ENCODE measurements around the gene TRNP1.

TRNP1 gene

GRCh38 chr1:26972390-26972789 is 21.1 kb upstream of the TRNP1 start:
- no peak for TF ChIP-seq CTCF (IDR thresholded peaks at IDR 0.05; ENCODE audit: borderline replicate concordance, insufficient read depth, low read depth, low read length)
- H3K4me3 ChIP-seq (ENCODE audit: low read depth, low read length): no peak overlapping the region

DNA sequence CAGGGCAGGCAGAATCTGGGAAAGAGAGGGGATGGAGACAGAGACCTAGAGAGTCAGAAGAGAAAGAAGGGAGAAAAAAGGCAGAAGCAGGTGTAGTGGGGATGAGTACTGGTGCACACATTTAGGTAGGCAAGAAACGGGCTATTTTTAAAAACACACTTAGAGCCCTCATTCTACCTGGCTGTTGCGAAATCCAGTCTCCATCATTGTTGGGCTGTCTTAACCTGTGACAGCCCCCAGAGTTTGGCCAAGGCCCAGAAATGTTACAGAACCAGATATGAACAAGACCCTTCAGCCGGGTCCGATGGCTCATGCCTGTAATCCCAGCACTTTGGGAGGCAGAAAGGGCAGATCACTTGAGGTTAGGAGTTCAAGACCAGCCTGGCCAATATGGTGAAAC is 20.7 kb upstream of the TRNP1 start:
- no peak overlapping the region for H3K4me3 ChIP-seq (ENCODE audit: low read depth, low read length)
- no peak for TF ChIP-seq CTCF (IDR thresholded peaks at IDR 0.05; ENCODE audit: borderline replicate concordance, insufficient read depth, low read depth, low read length)

DNA sequence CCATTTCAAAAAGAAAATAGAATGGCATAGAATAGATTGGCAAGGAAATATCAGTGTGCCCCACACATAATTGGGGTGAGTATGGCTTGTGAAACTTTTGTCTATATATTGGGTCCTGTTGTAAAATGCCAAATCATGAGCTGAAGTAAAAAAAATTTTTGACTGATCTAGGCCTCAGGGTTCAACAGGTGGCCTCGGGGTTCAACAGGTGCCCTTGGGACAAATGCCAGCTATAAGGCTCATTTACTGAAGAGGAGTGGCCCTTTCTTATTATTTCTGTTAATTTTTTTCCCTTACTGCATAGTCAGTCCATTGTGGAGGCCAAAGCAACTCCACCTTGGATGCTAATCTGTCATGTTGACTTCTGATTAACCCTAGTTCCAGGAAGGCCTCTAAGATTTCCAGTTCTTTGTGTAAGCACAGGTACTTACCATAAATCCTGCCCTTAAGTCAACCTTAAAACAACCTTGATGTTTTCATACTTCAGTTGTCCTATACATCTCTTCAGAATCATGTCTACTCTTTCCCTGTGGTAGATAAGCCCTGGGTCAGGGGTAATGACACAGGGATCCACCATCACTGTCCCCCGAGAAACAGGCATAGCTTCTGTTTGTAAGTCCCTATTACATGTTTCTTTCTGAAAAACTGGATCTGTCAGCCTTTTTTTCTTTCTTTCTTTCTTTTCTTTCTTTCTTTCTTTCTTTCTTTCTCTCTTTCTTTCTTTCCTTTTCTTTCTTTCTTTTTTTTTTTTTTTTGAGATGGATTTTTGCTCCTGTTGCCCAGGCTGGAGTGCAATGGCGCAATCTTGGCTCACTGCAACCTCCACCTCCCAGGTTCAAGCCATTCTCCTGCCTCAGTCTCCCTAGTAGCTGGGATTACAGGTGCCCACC is 16.6 kb upstream of the TRNP1 start:
- no peak for TF ChIP-seq CTCF (IDR thresholded peaks at IDR 0.05; ENCODE audit: borderline replicate concordance, insufficient read depth, low read depth, low read length)
- no peak overlapping the region for H3K4me3 ChIP-seq (ENCODE audit: low read depth, low read length)

GRCh38 chr1:26978901-26979300 is 14.6 kb upstream of the TRNP1 start:
- no peak overlapping the region for H3K4me3 ChIP-seq (ENCODE audit: low read depth, low read length)
- TF ChIP-seq CTCF (IDR thresholded peaks at IDR 0.05; ENCODE audit: borderline replicate concordance, insufficient read depth, low read depth, low read length): no peak

GRCh38 chr1:26981146-26981846 is 12.2 kb upstream of the TRNP1 start:
- TF ChIP-seq CTCF (IDR thresholded peaks at IDR 0.05; ENCODE audit: borderline replicate concordance, insufficient read depth, low read depth, low read length): no peak
- no peak overlapping the region for H3K4me3 ChIP-seq (ENCODE audit: low read depth, low read length)

- no peak overlapping the region for H3K4me3 ChIP-seq (ENCODE audit: low read depth, low read length)
- no peak for TF ChIP-seq CTCF (IDR thresholded peaks at IDR 0.05; ENCODE audit: borderline replicate concordance, insufficient read depth, low read depth, low read length)
Observed at GRCh38 chr1:26983863-26984262, 9.6 kb upstream of the TRNP1 start.
